PFSK-1 (cell line): ENCODE data around the gene EPB41L4B.

Experiments
- FOXP2 ChIP-seq: optimal IDR thresholded peaks from 2 replicates; pipeline ENCODE3; 2011; ENCODE audit warnings: borderline replicate concordance, control low read depth, inconsistent platforms; ENCODE audit not compliant: insufficient read depth; ENCODE audit errors: extremely low read length, extremely low read depth
- POLR2AphosphoS5 ChIP-seq: IDR thresholded peaks from 2 replicates; pipeline ENCODE4 v1.6.1; 2012; ENCODE audit warnings: low read depth, mild to moderate bottlenecking, control low read depth, low read length, moderate library complexity
- SIN3A ChIP-seq: IDR thresholded peaks from 2 replicates; pipeline ENCODE4 v1.6.1; 2012; ENCODE audit warnings: mild to moderate bottlenecking, low read length, moderate library complexity, borderline replicate concordance; ENCODE audit not compliant: insufficient read depth
- TAF1 ChIP-seq: IDR thresholded peaks from 2 replicates; pipeline ENCODE4 v1.6.1; 2012; ENCODE audit warnings: low read length, control low read depth, borderline replicate concordance; ENCODE audit not compliant: insufficient read depth
- TF ChIP-seq, protein P1 (sequence below), 2 experiments: IDR thresholded peaks; 2 replicates each; pipeline versions ENCODE4 v1.6.1 to v1.8.0; 2011 to 2012; ENCODE audit warnings: low read depth in 2 of 2, low read length in 2 of 2, control low read depth in 1 of 2, inconsistent platforms in 1 of 2, mild to moderate bottlenecking in 1 of 2, moderate library complexity in 1 of 2; ENCODE audit not compliant: insufficient read depth in 1 of 2

The EPB41L4B gene

GRCh38 chr9:109295221-109296130 lies 25.4 kb downstream of the EPB41L4B start:
- TF ChIP-seq, protein P1, sequence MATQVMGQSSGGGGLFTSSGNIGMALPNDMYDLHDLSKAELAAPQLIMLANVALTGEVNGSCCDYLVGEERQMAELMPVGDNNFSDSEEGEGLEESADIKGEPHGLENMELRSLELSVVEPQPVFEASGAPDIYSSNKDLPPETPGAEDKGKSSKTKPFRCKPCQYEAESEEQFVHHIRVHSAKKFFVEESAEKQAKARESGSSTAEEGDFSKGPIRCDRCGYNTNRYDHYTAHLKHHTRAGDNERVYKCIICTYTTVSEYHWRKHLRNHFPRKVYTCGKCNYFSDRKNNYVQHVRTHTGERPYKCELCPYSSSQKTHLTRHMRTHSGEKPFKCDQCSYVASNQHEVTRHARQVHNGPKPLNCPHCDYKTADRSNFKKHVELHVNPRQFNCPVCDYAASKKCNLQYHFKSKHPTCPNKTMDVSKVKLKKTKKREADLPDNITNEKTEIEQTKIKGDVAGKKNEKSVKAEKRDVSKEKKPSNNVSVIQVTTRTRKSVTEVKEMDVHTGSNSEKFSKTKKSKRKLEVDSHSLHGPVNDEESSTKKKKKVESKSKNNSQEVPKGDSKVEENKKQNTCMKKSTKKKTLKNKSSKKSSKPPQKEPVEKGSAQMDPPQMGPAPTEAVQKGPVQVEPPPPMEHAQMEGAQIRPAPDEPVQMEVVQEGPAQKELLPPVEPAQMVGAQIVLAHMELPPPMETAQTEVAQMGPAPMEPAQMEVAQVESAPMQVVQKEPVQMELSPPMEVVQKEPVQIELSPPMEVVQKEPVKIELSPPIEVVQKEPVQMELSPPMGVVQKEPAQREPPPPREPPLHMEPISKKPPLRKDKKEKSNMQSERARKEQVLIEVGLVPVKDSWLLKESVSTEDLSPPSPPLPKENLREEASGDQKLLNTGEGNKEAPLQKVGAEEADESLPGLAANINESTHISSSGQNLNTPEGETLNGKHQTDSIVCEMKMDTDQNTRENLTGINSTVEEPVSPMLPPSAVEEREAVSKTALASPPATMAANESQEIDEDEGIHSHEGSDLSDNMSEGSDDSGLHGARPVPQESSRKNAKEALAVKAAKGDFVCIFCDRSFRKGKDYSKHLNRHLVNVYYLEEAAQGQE (IDR thresholded peaks at IDR 0.05; ENCODE audit: insufficient read depth in 1 of 2, low read depth in 2 of 2, low read length in 2 of 2) = no peak
- no peak for TF ChIP-seq POLR2AphosphoS5
- TF ChIP-seq SIN3A = no peak
- no peak for TF ChIP-seq TAF1
- no peak for TF ChIP-seq FOXP2

DNA sequence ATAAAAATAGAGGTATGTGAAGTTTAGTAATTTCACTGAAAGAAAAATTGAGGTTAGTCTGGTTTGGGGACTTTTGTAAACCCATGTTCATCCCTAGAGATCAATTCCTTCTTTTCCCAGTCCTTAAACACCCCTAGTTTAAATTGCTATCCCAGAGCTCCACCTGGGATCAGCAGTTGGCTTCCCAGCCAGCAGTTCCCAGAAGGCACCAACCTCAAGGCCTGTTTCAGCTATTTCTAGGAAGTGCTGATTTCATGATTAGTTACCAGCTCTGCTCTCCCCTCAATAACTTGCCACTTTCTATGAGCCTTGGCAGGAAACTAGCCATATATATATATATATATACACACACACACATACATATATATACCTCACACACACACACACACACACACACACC lies 30.5 kb downstream of the EPB41L4B start:
- TF ChIP-seq POLR2AphosphoS5 (no peak), FOXP2 (no peak), SIN3A (no peak), TAF1 (no peak)
- TF ChIP-seq, protein P1 (IDR thresholded peaks at IDR 0.05; ENCODE audit: insufficient read depth in 1 of 2, low read depth in 2 of 2, low read length in 2 of 2) = no peak

GRCh38 chr9:109289931-109290330 lies 30.9 kb downstream of the EPB41L4B start:
- no peak for TF ChIP-seq POLR2AphosphoS5
- TF ChIP-seq SIN3A = no peak
- no peak for TF ChIP-seq TAF1
- TF ChIP-seq, protein P1 (IDR thresholded peaks at IDR 0.05; ENCODE audit: insufficient read depth in 1 of 2, low read depth in 2 of 2, low read length in 2 of 2) = no peak
- TF ChIP-seq FOXP2 = no peak

DNA sequence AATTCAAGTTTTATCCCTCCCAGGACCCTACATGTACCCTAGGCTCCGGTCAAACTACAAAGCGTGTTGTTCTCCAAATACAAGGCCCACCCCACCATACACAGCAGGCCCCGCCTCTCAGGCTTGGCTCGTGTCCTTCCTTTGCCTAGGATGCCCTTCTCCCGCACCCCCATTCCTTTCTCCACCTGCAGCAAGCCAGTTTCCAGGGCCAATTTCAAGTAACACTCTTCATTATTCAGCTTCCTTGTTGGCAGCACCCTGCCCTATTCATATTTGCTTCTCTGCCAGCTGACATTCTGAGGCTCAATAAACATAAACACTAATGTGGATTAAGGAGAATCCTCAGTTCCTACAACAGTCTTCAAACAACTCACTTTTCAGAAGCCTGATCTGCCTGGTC lies 31.7 kb downstream of the EPB41L4B start:
- TF ChIP-seq POLR2AphosphoS5 (no peak), TAF1 (no peak), FOXP2 (no peak), SIN3A (no peak)
- TF ChIP-seq, protein P1 (IDR thresholded peaks at IDR 0.05; ENCODE audit: insufficient read depth in 1 of 2, low read depth in 2 of 2, low read length in 2 of 2) = no peak
